CD14-positive monocyte (primary cell): ENCODE results near the gene CASP9. TPM values are rescaled to one million over a fixed set of nuclear protein-coding genes. Genes with fewer than 3 reads are reported as not detected.
"Not testable (repeated sequence)": the region's sequence is repeated elsewhere in the genome, so short reads cannot be mapped to it uniquely, and the experiment has no call there.

ENCODE experiments used
- DNase-seq, 3 donors: peaks; one replicate each; pipeline ENCODE4 v3.0.0-alpha.2; 2011 to 2022
- H2AFZ ChIP-seq: 2 replicates; pipeline ENCODE4 v1.6.0; 2012; ENCODE audit warnings: mild to moderate bottlenecking, low read depth, low read length, inconsistent platforms; ENCODE audit not compliant: insufficient read depth, poor library complexity, severe bottlenecking
- H3K27ac ChIP-seq, 2 donors: 1 replicate in 1 of 2; 2 replicates in 1 of 2; pipeline ENCODE4 v1.5.1; 2012 to 2013; ENCODE audit warnings: low read length in 2 of 2, control low read depth in 1 of 2, inconsistent platforms in 1 of 2, low read depth in 1 of 2, mild to moderate bottlenecking in 1 of 2
- H3K27me3 ChIP-seq, 2 donors: one replicate each; pipeline versions ENCODE4 v1.6.0 to v1.6.1; 2011 to 2013; ENCODE audit warnings: low read length in 2 of 2; ENCODE audit not compliant: control insufficient read depth in 2 of 2, insufficient read depth in 2 of 2
- H3K36me3 ChIP-seq, 2 donors: replicated peaks in 1 of 2; 1 replicate in 1 of 2; 2 replicates in 1 of 2; pipeline versions ENCODE4 v1.5.1 to v1.6.1; 2012 to 2013; ENCODE audit warnings: low read length in 2 of 2, control low read depth in 1 of 2, inconsistent platforms in 1 of 2, mild to moderate bottlenecking in 1 of 2; ENCODE audit not compliant: insufficient read depth in 2 of 2, control insufficient read depth in 1 of 2
- H3K4me1 ChIP-seq, 2 donors: 1 replicate in 1 of 2; 2 replicates in 1 of 2; pipeline versions ENCODE4 v1.5.1 to v1.6.1; 2012 to 2013; ENCODE audit warnings: low read length in 2 of 2, control low read depth in 1 of 2, inconsistent platforms in 1 of 2, mild to moderate bottlenecking in 1 of 2, moderate library complexity in 1 of 2; ENCODE audit not compliant: insufficient read depth in 2 of 2, control insufficient read depth in 1 of 2
- H3K4me2 ChIP-seq: replicated peaks from 2 replicates; pipeline ENCODE3; 2012; ENCODE audit warnings: low read length, moderate library complexity, mild to moderate bottlenecking; ENCODE audit not compliant: poor library complexity, severe bottlenecking; ENCODE audit errors: extremely low read depth
- H3K4me3 ChIP-seq, 3 experiments: fragments of 200-600 bp in 1 of 3; sonication (generic) in 1 of 3; replicated peaks in 1 of 3; 1 replicate in 2 of 3; 2 replicates in 1 of 3; pipeline ENCODE4 v1.5.1; 2011 to 2013; ENCODE audit warnings: low read length in 3 of 3, mild to moderate bottlenecking in 3 of 3, control low read depth in 2 of 3, low read depth in 2 of 3, inconsistent platforms in 1 of 3, moderate library complexity in 1 of 3
- H3K79me2 ChIP-seq: 2 replicates; pipeline ENCODE4 v1.6.0; 2012; ENCODE audit warnings: mild to moderate bottlenecking, control low read depth, inconsistent platforms, low read length, moderate library complexity; ENCODE audit not compliant: insufficient read depth
- H3K9ac ChIP-seq: 2 replicates; pipeline ENCODE4 v1.6.0; 2017; ENCODE audit warnings: low read length, mild to moderate bottlenecking; ENCODE audit not compliant: insufficient read depth, poor library complexity, severe bottlenecking
- H3K9me3 ChIP-seq, 2 donors: replicated peaks in 1 of 2; 1 replicate in 1 of 2; 2 replicates in 1 of 2; pipeline versions ENCODE4 v1.5.1 to v1.6.1; 2012 to 2013; ENCODE audit warnings: low read length in 2 of 2, control low read depth in 1 of 2; ENCODE audit not compliant: control insufficient read depth in 1 of 2, insufficient read depth in 1 of 2
- H4K20me1 ChIP-seq: 2 replicates; pipeline ENCODE4 v1.6.0; 2012; ENCODE audit warnings: mild to moderate bottlenecking, low read length, control low read depth, moderate library complexity; ENCODE audit not compliant: insufficient read depth
- H3K27ac Mint-ChIP-seq, 7 donors: one replicate each; pipeline ENCODE4 v1.8.0; 2020; ENCODE audit warnings: mild to moderate bottlenecking in 7 of 7, mixed read lengths in 7 of 7, moderate library complexity in 6 of 7, inconsistent platforms in 2 of 7
- H3K27me3 Mint-ChIP-seq, 3 donors: one replicate each; pipeline ENCODE4 v1.8.0; 2021 to 2022; ENCODE audit warnings: low read depth in 3 of 3, mild to moderate bottlenecking in 3 of 3, mixed read lengths in 3 of 3, moderate library complexity in 3 of 3, inconsistent platforms in 1 of 3
- H3K36me3 Mint-ChIP-seq, 2 donors: one replicate each; pipeline ENCODE4 v1.8.0; 2020; ENCODE audit warnings: mixed read lengths in 2 of 2, inconsistent platforms in 1 of 2, mild to moderate bottlenecking in 1 of 2
- H3K4me1 Mint-ChIP-seq: one replicate; pipeline ENCODE4 v1.8.0; 2020; ENCODE audit warnings: mild to moderate bottlenecking, mixed read lengths
- H3K4me3 Mint-ChIP-seq, 2 donors: one replicate each; pipeline ENCODE4 v1.8.0; 2020; ENCODE audit warnings: mild to moderate bottlenecking in 2 of 2, mixed read lengths in 2 of 2, moderate library complexity in 1 of 2
- H3K9me3 Mint-ChIP-seq, 7 donors: one replicate each; pipeline ENCODE4 v1.8.0; 2020 to 2022; ENCODE audit warnings: mixed read lengths in 7 of 7, mild to moderate bottlenecking in 6 of 7, moderate library complexity in 6 of 7, inconsistent platforms in 2 of 7
- WGBS: methylation state at CpG from one replicate; pipeline ENCODE4 v1.1.5; 2013; ENCODE audit warnings: missing lambda C conversion rate; ENCODE audit not compliant: insufficient coverage; 5-methylcytosine and 5-hydroxymethylcytosine counted together
- intact Hi-C, 2 donors: fragments of 100-400 bp; cut with micrococcal nuclease; formaldehyde crosslinking; loops; one replicate each; pipeline versions ENCODE4 v1.15.0 to v1.15.1; 2023
- polyA plus RNA-seq, 3 donors: library from polyadenylated mRNA; depleted of rRNA in 1 of 3; unstranded in 2 of 3; stranded (reverse) in 1 of 3; fragments of 300-500 nt in 2 of 3; fragments of >200 nt in 1 of 3; fragmentation: Illumina TruSeq in 2 of 3; gene quantifications; 1 replicate in 2 of 3; 2 replicates in 1 of 3; pipeline ENCODE4 v1.2.3, GENCODE V29; 2012 to 2021
- TF ChIP-seq, protein P1 (sequence below): fragments of 200-600 bp; IDR thresholded peaks from one replicate; pipeline ENCODE4 v1.8.0; 2022; ENCODE audit warnings: antibody characterized with exemption, mild to moderate bottlenecking

Gene CASP9
- polyA plus RNA-seq, 3 donors: 15.1 to 21.5 (median 21.0) TPM

DNA sequence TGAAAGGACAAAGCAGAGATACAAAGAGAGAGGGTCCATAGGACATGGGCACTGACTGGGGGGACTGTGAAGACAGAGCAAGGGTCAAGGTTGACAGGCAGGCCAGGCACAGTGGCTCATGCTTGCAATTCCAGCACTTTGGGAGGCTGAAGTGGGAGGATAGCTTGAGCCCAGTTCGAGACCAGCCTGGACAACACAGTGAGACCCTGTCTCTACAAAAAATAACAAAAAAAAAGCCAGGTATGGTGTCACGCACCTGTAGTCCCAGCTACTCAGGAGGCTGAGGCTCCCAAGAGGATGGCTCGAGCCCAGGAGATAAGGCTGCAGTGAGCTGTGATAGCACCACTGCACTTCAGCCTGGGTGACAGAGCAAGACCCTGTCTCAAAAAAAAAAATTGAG, 4.4 kb downstream of the CASP9 start:
- no peak for DNase-seq
- Mint-ChIP-seq H3K9me3 (no peaks in the 10 kb centered on the region), H3K36me3 (peaks cover 21 to 37% of the 10 kb centered on the region in 2 donors), H3K4me1 (peaks cover 26% of the 10 kb centered on the region), H3K27me3 (peaks cover 0 to 2% (median 0%) of the 10 kb centered on the region in 3 donors), H3K27ac (peak overlapping the region in 2 of 7 donors; percentile 2 to 69), H3K4me3 (no peak overlapping the region)
- no peak overlapping the region for H3K4me3 ChIP-seq
- TF ChIP-seq, protein P1, sequence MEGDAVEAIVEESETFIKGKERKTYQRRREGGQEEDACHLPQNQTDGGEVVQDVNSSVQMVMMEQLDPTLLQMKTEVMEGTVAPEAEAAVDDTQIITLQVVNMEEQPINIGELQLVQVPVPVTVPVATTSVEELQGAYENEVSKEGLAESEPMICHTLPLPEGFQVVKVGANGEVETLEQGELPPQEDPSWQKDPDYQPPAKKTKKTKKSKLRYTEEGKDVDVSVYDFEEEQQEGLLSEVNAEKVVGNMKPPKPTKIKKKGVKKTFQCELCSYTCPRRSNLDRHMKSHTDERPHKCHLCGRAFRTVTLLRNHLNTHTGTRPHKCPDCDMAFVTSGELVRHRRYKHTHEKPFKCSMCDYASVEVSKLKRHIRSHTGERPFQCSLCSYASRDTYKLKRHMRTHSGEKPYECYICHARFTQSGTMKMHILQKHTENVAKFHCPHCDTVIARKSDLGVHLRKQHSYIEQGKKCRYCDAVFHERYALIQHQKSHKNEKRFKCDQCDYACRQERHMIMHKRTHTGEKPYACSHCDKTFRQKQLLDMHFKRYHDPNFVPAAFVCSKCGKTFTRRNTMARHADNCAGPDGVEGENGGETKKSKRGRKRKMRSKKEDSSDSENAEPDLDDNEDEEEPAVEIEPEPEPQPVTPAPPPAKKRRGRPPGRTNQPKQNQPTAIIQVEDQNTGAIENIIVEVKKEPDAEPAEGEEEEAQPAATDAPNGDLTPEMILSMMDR: no peak
- H3K79me2 ChIP-seq: peaks cover 14% of the 10 kb centered on the region
- intact Hi-C loops: loop anchor here in 1 of 2 donors (5.0 kb wide), 2 partner anchors 107 to 848 kb away; partner anchors contain the start of gene SZRD1
- H3K4me2 ChIP-seq: no peak overlapping the region
- peaks cover 20 to 21% of the 10 kb centered on the region in 2 donors for H3K4me1 ChIP-seq
- no peak overlapping the region for H3K27ac ChIP-seq
- no peaks in the 10 kb centered on the region for H3K27me3 ChIP-seq
- H4K20me1 ChIP-seq: peaks cover 14% of the 10 kb centered on the region
- H3K36me3 ChIP-seq: peaks cover 5 to 21% of the 10 kb centered on the region in 2 donors
- H3K9ac ChIP-seq: no peak overlapping the region
- 100% methylated on average over 2 of the region's 3 CpGs for WGBS
- no peaks in the 10 kb centered on the region for H3K9me3 ChIP-seq
- no peak overlapping the region for H2AFZ ChIP-seq

DNA sequence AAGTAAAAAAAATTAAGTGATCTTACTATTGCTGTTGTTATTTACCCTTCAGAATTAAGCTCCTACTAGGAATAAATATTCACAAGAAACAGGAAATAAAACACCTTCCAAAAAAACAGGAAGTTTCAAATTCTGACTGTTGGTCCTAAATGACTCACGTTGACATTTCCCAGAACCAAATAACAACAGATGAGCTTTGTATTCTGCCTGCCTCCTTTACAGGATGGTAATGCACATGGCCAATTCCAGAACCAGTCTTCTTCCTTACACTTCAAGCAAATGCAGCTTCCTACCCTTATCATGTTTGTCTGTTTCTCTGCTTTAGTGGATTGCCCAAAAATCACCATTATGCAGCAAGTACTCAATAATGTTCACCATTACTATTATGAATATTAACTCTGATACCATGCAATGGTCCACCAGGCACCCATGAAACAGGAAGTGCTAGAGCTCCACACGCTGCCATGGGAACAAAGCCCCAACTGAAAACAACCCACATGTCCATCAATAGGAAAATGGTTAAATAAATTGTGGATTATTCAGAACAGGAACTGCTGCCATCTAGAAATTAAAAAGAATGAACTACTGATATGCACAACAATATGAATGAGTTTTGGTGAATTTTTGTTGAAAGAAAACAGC, 8.9 kb downstream of the CASP9 start:
- Mint-ChIP-seq H3K4me1 (peaks cover 10% of the 10 kb centered on the region), H3K27me3 (peaks cover 0 to 4% (median 2%) of the 10 kb centered on the region in 3 donors), H3K27ac (peak overlapping the region; percentile 78 to 91 (median 83)), H3K4me3 (no peak overlapping the region), H3K9me3 (no peaks in the 10 kb centered on the region), H3K36me3 (peaks cover 53 to 72% of the 10 kb centered on the region in 2 donors)
- no peaks in the 10 kb centered on the region for H3K9me3 ChIP-seq
- no peak overlapping the region for H3K4me2 ChIP-seq
- WGBS: 0% methylated on average over 1 of the region's 2 CpGs
- H2AFZ ChIP-seq: no peak overlapping the region
- intact Hi-C loops: no loop called here
- peaks cover 8 to 10% of the 10 kb centered on the region in 2 donors for H3K4me1 ChIP-seq
- peaks cover 16 to 49% of the 10 kb centered on the region in 2 donors for H3K36me3 ChIP-seq
- peaks cover 24% of the 10 kb centered on the region for H4K20me1 ChIP-seq
- no peak overlapping the region for H3K9ac ChIP-seq
- H3K27me3 ChIP-seq: no peaks in the 10 kb centered on the region
- peak; percentile 46 to 79 (median 72) for DNase-seq
- TF ChIP-seq, protein P1: no peak
- H3K27ac ChIP-seq: peak overlapping the region in 1 of 2 donors; percentile 71
- H3K4me3 ChIP-seq: no peak overlapping the region
- no peaks in the 10 kb centered on the region for H3K79me2 ChIP-seq

DNA sequence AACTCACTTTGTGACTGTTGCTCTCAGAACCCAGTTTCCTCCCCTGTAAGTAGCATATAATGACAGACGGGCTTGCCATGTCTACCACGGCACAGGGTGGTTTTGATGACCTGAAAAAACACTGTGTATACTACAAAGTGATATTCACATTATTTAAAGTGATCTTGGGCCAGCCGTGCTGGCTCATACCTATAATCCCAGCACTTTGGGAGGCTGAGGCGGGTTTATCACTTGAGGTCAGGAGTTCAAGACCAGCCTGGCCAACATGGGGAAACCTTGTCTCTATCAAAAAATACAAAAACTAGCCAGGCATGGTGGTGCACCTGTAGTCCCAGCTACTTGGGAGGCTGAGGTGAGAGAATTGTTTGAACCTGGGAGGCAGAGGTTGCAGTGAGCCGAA, 9.5 kb downstream of the CASP9 start:
- H3K4me1 Mint-ChIP-seq, H3K4me1 ChIP-seq, H3K27me3 ChIP-seq, H2AFZ ChIP-seq, DNase-seq, H3K79me2 ChIP-seq, H3K9ac ChIP-seq, H3K27ac ChIP-seq, H3K4me3 Mint-ChIP-seq, H3K4me2 ChIP-seq, H3K27me3 Mint-ChIP-seq, H3K9me3 Mint-ChIP-seq, H3K9me3 ChIP-seq, H3K4me3 ChIP-seq, intact Hi-C loops: not testable (repeated sequence)
- Mint-ChIP-seq H3K36me3 (peaks cover 53 to 72% of the 10 kb centered on the region in 2 donors), H3K27ac (peak overlapping the region in 4 of 7 donors; percentile 7 to 80 (median 48))
- H3K36me3 ChIP-seq: peaks cover 16 to 49% of the 10 kb centered on the region in 2 donors
- peaks cover 24% of the 10 kb centered on the region for H4K20me1 ChIP-seq
- WGBS: no CpG with 5 or more reads among the region's 5 CpGs
